ENCODE data around the gene GNPTAB.

GRCh38 chr12:101740566-101740965, 90.2 kb downstream of the GNPTAB start:
- TF ChIP-seq, protein P1, sequence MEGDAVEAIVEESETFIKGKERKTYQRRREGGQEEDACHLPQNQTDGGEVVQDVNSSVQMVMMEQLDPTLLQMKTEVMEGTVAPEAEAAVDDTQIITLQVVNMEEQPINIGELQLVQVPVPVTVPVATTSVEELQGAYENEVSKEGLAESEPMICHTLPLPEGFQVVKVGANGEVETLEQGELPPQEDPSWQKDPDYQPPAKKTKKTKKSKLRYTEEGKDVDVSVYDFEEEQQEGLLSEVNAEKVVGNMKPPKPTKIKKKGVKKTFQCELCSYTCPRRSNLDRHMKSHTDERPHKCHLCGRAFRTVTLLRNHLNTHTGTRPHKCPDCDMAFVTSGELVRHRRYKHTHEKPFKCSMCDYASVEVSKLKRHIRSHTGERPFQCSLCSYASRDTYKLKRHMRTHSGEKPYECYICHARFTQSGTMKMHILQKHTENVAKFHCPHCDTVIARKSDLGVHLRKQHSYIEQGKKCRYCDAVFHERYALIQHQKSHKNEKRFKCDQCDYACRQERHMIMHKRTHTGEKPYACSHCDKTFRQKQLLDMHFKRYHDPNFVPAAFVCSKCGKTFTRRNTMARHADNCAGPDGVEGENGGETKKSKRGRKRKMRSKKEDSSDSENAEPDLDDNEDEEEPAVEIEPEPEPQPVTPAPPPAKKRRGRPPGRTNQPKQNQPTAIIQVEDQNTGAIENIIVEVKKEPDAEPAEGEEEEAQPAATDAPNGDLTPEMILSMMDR (IDR thresholded peaks at IDR 0.05) = no peak
- TF ChIP-seq EZH2 (IDR thresholded peaks at IDR 0.05; ENCODE audit: borderline replicate concordance, insufficient read depth, low read depth, low read length, poor library complexity, severe bottlenecking) = no peak
